Immature natural killer cell (primary cell): ENCODE measurements around the gene MAGI1. TPM values are rescaled to one million over a fixed set of nuclear protein-coding genes. Genes with fewer than 3 reads are reported as not detected.
"Not testable (repeated sequence)": the region's sequence is repeated elsewhere in the genome, so short reads cannot be mapped to it uniquely, and the experiment has no call there.

Experiments
- DNase-seq, 3 donors: peaks; one replicate each; pipeline ENCODE4 v3.0.0; 2022; ENCODE audit warnings: mixed read lengths in 1 of 3
- H3K27ac Mint-ChIP-seq, 6 donors: one replicate each; pipeline ENCODE4 v1.8.0; 2020; ENCODE audit warnings: mixed read lengths in 6 of 6, mild to moderate bottlenecking in 5 of 6, inconsistent platforms in 4 of 6, moderate library complexity in 3 of 6
- H3K27me3 Mint-ChIP-seq, 3 donors: one replicate each; pipeline ENCODE4 v1.8.0; 2020 to 2021; ENCODE audit warnings: low read depth in 3 of 3, mild to moderate bottlenecking in 3 of 3, mixed read lengths in 3 of 3, moderate library complexity in 3 of 3, inconsistent platforms in 1 of 3
- H3K36me3 Mint-ChIP-seq, 3 donors: one replicate each; pipeline ENCODE4 v1.8.0; 2020; ENCODE audit warnings: mixed read lengths in 3 of 3, inconsistent platforms in 2 of 3, mild to moderate bottlenecking in 2 of 3
- H3K4me1 Mint-ChIP-seq, 2 donors: one replicate each; pipeline ENCODE4 v1.8.0; 2020; ENCODE audit warnings: inconsistent platforms in 2 of 2, mild to moderate bottlenecking in 2 of 2, mixed read lengths in 2 of 2, moderate library complexity in 1 of 2
- H3K4me3 Mint-ChIP-seq, 5 donors: one replicate each; pipeline ENCODE4 v1.8.0; 2020; ENCODE audit warnings: mild to moderate bottlenecking in 5 of 5, mixed read lengths in 5 of 5, inconsistent platforms in 3 of 5, moderate library complexity in 3 of 5
- H3K9me3 Mint-ChIP-seq, 6 donors: one replicate each; pipeline ENCODE4 v1.8.0; 2020; ENCODE audit warnings: mild to moderate bottlenecking in 6 of 6, mixed read lengths in 6 of 6, inconsistent platforms in 4 of 6, moderate library complexity in 3 of 6
- polyA plus RNA-seq, 3 donors: library from polyadenylated mRNA; unstranded; fragments of 300-500 nt; fragmentation: Illumina TruSeq; gene quantifications; one replicate each; pipeline ENCODE4 v1.2.3, GENCODE V29; 2021

Gene MAGI1
- polyA plus RNA-seq, 3 donors from 2014 or later = not detected

DNA sequence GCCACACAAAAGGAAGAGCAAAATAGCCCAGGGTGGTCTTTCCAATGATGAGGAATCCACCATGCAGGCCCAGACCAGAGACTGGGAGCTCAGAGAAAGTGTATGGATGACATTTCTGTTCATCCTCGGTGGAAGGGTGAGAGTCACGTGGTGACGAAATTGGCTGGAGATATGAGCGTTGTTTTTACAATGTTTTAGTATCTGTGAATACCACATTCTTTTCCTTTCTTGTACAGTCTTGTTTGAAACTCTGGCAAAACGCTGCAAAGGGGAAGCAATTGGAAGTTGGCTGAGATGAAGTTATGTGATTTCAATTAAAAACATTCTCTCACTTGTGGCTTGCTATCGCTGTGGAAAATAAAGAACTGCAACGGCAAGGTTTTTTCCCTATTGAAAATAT, 137.5 kb downstream of the MAGI1 start:
- DNase-seq = no peak
- Mint-ChIP-seq H3K9me3 (peaks cover 0 to 6% (median under 1%) of the 10 kb centered on the region in 6 donors), H3K4me3 (no peak overlapping the region), H3K4me1 (no peaks in the 10 kb centered on the region), H3K27me3 (no peaks in the 10 kb centered on the region), H3K27ac (no peak overlapping the region), H3K36me3 (no peaks in the 10 kb centered on the region)

DNA sequence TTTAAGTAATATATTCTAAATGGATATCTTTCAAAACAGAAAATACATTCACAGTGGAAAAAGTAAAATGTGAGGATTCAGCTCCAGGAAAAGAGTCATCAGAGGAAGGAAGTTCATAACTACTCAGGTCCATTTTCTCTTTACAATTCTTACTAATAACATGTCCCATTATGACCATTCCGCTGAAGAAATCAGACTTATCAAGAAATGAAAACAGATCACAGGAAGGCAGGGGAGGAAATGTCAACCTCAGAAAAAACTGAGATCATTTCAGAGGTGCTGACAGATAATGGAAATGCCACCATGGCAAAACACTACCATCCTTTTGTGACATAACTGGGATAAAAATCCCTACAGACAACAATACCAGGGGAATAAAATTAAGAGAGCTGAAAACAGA, 139.5 kb downstream of the MAGI1 start:
- Mint-ChIP-seq H3K36me3 (no peaks in the 10 kb centered on the region), H3K27ac (no peak overlapping the region), H3K9me3 (peaks cover 0 to 6% (median 0%) of the 10 kb centered on the region in 6 donors), H3K4me1 (no peaks in the 10 kb centered on the region), H3K4me3 (no peak overlapping the region), H3K27me3 (no peaks in the 10 kb centered on the region)
- no peak for DNase-seq

DNA sequence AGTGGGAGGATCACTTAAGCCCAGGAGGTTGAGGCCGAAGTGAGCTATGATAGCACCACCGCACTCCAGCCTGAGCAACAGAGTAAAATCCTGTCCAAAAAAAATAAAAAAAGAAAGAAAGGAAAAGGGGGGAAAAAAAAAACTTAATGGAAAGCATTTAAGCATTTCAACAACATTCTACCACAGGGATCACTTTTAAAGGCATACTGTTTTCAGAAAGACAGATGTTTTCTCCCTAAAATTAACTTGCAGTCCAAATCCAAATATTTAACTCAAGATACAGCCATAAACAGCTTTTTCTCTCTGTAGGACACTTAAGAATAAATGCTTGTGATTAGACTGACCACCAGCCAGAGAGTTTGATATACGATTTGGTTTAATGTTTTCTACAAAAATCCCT, 141.0 kb downstream of the MAGI1 start:
- Mint-ChIP-seq H3K9me3 (peaks cover 0 to 6% (median 0%) of the 10 kb centered on the region in 6 donors), H3K36me3 (no peaks in the 10 kb centered on the region), H3K4me1 (no peaks in the 10 kb centered on the region), H3K4me3 (no peak overlapping the region), H3K27ac (no peak overlapping the region), H3K27me3 (no peaks in the 10 kb centered on the region)
- no peak for DNase-seq

DNA sequence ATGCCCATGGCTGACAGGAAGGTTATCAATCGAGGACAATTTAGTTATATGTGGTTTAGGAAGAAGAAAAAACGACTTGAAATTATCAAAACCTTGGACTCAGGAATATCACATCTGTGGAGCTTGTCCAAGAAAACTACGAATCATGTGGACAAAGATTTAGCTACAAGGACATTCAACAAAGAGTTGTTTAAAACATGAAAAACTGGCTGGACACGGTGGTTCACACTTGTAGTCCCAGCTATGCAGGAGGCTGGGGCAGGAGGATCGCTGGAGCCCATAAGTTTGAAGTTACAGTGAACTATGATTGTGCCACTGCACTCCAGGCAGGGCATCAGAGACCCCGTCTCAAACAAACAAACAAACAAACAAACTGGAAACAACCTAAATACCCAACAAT, 142.4 kb downstream of the MAGI1 start:
- Mint-ChIP-seq H3K4me3 (no peak overlapping the region), H3K9me3 (peaks cover 0 to 6% (median 0%) of the 10 kb centered on the region in 6 donors), H3K27ac (no peak overlapping the region), H3K27me3 (no peaks in the 10 kb centered on the region), H3K36me3 (no peaks in the 10 kb centered on the region), H3K4me1 (no peaks in the 10 kb centered on the region)
- DNase-seq = no peak

DNA sequence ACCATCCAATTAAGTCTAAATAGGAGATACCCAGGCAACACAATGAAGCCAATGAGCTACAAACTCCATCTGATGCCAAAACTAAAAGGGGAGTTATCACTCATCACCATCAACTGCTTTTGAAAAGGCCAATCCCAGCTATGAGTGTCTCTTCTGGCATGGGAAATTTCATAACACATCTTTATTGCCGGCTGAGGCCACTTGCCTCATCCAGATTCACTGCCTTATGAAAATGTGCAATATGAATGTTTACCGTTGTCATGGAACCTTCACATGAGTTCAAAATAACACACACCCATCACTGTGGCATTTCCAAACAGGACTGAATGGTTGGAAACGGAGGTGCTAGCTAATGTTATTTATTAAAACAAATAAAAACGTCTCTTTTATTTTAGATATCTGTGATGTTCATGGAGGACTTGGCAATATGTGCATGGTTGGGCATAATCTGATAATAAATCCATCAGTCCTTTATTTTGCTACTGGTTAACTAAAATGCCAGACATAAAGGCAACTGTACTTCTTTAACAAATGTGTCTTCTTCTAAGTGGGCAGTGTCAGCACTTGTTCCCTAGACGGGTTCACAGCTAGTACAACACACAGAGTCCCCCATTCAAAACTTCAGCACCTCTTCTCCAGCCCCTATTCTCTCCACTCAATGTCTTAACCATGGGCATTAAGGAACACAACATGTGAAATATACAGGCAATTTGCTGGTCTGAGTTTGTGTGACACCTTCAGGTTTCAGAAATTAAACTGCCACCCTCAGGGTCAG, 143.9 kb downstream of the MAGI1 start:
- Mint-ChIP-seq H3K27me3 (peaks cover 0 to 1% (median 0%) of the 10 kb centered on the region in 3 donors), H3K36me3 (no peaks in the 10 kb centered on the region), H3K27ac (no peak overlapping the region), H3K4me1 (no peaks in the 10 kb centered on the region), H3K9me3 (peaks cover 0 to 6% (median 0%) of the 10 kb centered on the region in 6 donors), H3K4me3 (no peak overlapping the region)
- DNase-seq = no peak

DNA sequence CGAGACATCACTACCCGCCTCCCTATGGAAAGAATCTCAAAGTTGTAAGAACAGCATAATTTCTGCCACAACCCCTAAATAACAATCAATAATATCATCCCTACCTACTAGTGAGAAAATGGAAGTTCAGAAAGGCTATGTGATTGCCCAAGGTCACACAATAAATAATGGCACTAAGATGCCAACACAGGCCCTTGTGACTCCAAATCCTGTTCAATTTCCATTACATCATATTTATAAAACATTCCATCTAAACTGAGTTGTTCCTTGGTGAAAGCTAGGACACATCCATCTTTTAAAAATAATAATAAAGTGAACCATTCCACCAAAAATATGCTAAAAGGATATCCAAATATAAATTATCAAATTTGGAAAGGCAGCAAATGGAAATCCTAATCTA, 144.6 kb downstream of the MAGI1 start:
- no peak for DNase-seq
- Mint-ChIP-seq H3K4me1 (no peaks in the 10 kb centered on the region), H3K4me3 (no peak overlapping the region), H3K9me3 (peaks cover 0 to 6% (median 0%) of the 10 kb centered on the region in 6 donors), H3K36me3 (no peaks in the 10 kb centered on the region), H3K27me3 (peaks cover 0 to 1% (median 0%) of the 10 kb centered on the region in 3 donors), H3K27ac (no peak overlapping the region)

DNA sequence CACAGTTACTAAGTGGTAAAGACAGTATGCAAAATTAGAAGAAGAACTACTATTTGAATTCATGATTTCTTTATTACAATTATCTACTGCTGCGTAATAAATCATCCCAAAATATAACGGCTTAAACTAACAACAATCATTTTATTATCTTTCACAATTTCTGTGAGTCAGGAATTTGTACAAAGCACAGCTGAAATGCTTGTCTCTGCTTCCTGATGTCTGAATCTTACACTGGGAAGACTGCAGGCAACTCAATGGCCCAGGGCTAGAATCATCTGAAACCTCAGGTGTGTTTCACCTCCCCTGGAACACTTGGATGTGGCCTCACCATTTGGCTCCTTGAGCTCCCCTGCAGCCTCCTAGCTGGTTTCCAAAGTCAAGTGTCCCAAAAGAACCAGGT, 145.1 kb downstream of the MAGI1 start:
- H3K4me1 Mint-ChIP-seq = no peaks in the 10 kb centered on the region

DNA sequence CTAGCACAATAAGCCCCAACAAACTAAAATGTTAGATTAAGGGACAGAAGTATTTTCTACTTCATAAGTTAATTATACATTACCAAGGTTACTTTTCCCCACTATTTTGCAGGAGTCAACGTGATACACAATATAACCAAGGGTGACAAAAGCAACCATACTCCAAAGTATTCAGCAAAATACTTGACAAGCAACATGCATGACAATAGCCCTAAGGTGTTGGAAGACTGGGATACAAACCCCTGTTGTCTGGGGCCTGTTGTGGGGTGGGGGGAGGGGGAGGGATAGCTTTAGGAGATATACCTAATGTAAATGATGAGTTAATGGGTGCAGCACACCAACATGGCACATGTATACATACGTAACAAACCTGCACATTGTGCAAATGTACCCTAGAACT, 147.2 kb downstream of the MAGI1 start:
- H3K36me3 Mint-ChIP-seq, H3K27ac Mint-ChIP-seq, H3K27me3 Mint-ChIP-seq, H3K4me3 Mint-ChIP-seq, H3K4me1 Mint-ChIP-seq, DNase-seq: not testable (repeated sequence)
- peaks cover 0 to 14% (median 0%) of the 10 kb centered on the region in 6 donors for H3K9me3 Mint-ChIP-seq

More for the DNA sequence above, 145.1 kb downstream of the MAGI1 start:
- Mint-ChIP-seq H3K4me3 (no peak overlapping the region), H3K9me3 (peaks cover 0 to 6% (median 0%) of the 10 kb centered on the region in 6 donors), H3K27me3 (peaks cover 0 to 1% (median 0%) of the 10 kb centered on the region in 3 donors), H3K27ac (no peak overlapping the region), H3K36me3 (no peaks in the 10 kb centered on the region)
- DNase-seq = no peak

DNA sequence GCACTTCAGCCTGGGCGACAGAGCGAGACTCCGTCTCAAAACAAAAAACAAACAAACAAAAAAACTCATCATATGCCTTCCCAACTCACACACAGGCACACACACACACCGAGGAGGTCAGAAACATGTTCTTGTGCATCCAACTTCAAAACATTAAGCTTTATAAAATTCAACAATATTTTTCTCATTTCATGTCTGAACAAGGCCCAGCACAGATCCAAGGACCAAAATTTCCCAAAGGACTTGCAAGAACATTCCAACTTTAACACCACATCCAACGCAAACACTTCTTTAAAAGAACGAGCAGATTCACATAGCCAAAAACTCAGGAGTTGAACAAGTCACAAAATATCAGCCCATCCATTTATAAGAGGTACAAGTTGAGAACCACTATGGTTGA, 148.4 kb downstream of the MAGI1 start:
- no peak for DNase-seq
- no peaks in the 10 kb centered on the region for H3K4me1 Mint-ChIP-seq
- no peak overlapping the region for H3K27ac Mint-ChIP-seq
- H3K9me3 Mint-ChIP-seq = peaks cover 0 to 10% (median 0%) of the 10 kb centered on the region in 6 donors
- no peak overlapping the region for H3K4me3 Mint-ChIP-seq
- H3K27me3 Mint-ChIP-seq = peaks cover 0 to 4% (median 1%) of the 10 kb centered on the region in 3 donors
- no peaks in the 10 kb centered on the region for H3K36me3 Mint-ChIP-seq

DNA sequence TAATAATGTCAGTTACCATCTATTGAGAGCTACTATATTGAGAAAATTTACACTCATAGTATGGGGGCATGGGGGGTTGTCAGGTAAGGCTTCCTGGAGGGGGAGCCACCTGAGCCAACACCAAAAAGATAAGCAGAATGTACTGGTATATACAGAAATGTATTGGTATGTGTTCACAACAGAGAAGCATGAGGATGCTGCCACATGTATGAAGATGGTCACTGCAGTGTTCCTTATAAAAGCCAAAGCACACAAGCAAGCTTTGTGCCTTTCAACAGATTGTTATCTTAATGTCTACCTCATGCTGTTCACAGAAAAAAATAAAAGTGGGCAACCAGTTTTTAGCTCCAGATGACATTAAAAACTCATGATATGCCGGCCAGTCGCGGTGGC, 149.0 kb downstream of the MAGI1 start:
- Mint-ChIP-seq H3K36me3 (no peaks in the 10 kb centered on the region), H3K9me3 (peaks cover 0 to 8% (median 0%) of the 10 kb centered on the region in 6 donors), H3K27me3 (peaks cover 0 to 4% (median 1%) of the 10 kb centered on the region in 3 donors), H3K4me1 (no peaks in the 10 kb centered on the region), H3K27ac (no peak overlapping the region), H3K4me3 (no peak overlapping the region)
- DNase-seq = no peak

DNA sequence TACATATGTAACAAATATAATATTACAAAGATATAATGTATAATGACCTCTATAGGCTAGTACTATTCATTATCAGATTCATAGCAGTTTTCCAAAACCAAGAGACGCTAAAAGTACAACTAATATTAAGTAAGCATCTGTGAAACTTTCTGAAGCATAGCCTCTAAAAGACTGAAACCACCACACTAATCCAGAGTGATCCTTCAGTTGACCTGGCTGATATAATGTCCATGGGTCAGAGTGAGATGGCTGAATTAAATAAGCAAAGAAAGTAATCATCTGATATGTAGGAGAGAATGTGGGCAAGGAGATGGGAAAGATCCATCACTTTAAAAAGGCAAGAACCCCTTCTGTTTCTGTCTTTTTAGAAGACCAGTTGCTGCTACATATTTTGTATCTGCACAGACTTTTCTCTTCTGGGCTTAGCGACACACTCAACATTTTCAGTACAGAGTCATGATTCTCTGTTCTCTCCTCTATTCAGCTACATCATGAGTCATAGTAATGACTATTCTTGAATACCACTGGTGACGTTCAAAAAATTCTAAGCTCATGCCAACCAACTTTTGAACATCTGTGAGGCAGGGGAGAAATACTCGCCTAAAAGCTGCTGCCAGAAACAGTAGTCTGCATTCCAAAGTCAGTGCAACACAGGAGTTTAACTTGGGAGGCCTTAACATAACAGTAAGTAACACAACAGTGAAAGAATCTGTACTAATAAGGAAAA, 149.6 kb downstream of the MAGI1 start:
- Mint-ChIP-seq H3K4me3 (no peak overlapping the region), H3K27ac (no peak overlapping the region), H3K36me3 (no peaks in the 10 kb centered on the region), H3K4me1 (no peaks in the 10 kb centered on the region), H3K27me3 (peaks cover 1 to 4% (median 2%) of the 10 kb centered on the region in 3 donors), H3K9me3 (peaks cover 0 to 8% (median 0%) of the 10 kb centered on the region in 6 donors)
- no peak for DNase-seq

DNA sequence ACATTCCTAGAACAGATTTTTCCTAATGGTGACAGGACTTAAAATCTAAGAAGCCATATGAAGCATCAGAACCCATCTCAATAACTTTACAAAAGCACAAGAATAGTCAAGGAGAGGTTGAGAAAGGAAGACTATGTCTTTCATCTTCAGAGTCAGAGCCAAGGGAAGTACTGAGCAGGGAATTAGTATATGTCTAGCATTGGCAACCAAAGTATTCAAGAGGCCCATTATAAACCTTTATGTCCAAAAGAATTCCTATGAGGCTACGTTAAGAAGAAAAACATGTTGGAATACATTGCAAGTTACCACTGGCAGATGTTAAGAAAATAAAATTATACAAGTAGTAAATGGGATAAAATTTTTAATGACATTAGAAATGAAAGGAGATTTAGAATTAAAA, 150.5 kb downstream of the MAGI1 start:
- Mint-ChIP-seq H3K4me3 (no peak overlapping the region), H3K36me3 (no peaks in the 10 kb centered on the region), H3K4me1 (no peaks in the 10 kb centered on the region), H3K27ac (no peak overlapping the region), H3K27me3 (peaks cover 1 to 8% (median 4%) of the 10 kb centered on the region in 3 donors), H3K9me3 (peaks cover 0 to 8% (median 0%) of the 10 kb centered on the region in 6 donors)
- DNase-seq = no peak

DNA sequence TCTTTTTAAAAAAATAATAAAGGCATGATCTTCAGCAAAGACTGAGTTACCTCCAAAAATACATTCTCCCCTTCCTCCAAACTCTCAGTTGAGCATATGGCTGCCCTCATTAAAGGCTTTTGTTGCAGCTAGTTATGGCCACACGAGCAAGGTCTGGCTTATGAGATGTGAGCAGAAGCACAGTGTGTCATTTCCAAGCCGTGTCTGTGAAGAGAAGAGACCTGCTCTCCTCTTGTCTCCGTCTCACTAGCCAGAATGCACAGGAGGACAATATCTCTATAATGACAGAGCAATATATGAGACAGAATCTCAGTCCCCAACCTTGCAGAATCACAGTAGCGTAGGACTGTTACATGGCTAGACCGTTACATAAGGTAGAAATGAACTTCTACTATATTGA, 152.3 kb downstream of the MAGI1 start:
- no peak for DNase-seq
- H3K36me3 Mint-ChIP-seq = no peaks in the 10 kb centered on the region
- peaks cover 3 to 8% (median 4%) of the 10 kb centered on the region in 3 donors for H3K27me3 Mint-ChIP-seq
- H3K27ac Mint-ChIP-seq = no peak overlapping the region
- no peak overlapping the region for H3K4me3 Mint-ChIP-seq
- H3K4me1 Mint-ChIP-seq = no peaks in the 10 kb centered on the region
- peaks cover 0 to 8% (median 0%) of the 10 kb centered on the region in 6 donors for H3K9me3 Mint-ChIP-seq

DNA sequence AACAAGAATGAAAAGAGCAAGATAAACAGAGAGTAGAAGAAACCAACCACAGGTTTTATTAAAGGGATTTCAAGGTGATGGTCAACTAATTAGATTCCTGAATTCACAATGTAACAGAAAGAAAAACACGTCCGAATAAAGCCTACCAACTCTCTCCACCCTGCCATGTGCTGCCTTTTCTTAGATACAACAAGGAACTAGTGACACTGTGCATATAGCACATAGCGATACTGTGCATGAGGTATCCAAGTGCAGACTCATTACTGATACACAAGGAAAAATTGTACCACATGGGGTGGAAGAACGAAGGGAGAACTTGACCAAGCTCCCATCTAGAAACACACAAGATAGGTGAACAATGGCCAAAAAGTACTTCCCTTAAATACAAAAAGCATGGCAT, 154.6 kb downstream of the MAGI1 start:
- peaks cover 0 to 16% (median 0%) of the 10 kb centered on the region in 6 donors for H3K9me3 Mint-ChIP-seq
- no peak overlapping the region for H3K4me3 Mint-ChIP-seq
- no peaks in the 10 kb centered on the region for H3K36me3 Mint-ChIP-seq
- DNase-seq = no peak
- peaks cover 1 to 10% (median 4%) of the 10 kb centered on the region in 3 donors for H3K27me3 Mint-ChIP-seq
- H3K4me1 Mint-ChIP-seq = no peaks in the 10 kb centered on the region
- H3K27ac Mint-ChIP-seq = no peak overlapping the region
